Measurements from ENCODE around the gene MYO1C.

MYO1C gene

GRCh38 chr17:1492249-1493206, at the start of gene MYO1C:
Gene MYO1C (minus strand): TSS chr17:1492686. CDS start chr17:1492487, 199 bp downstream.
- no peak for DNase-seq (ENCODE audit: low spot score)
- peaks cover 8% of the 10 kb centered on the region for H3K4me1 ChIP-seq (ENCODE audit: insufficient read depth, poor library complexity, severe bottlenecking)

GRCh38 chr17:1541367-1541904, 49.0 kb upstream of the MYO1C start:
- no peak for TF ChIP-seq CTCF (IDR thresholded peaks at IDR 0.05; ENCODE audit: poor library complexity, severe bottlenecking)

More at GRCh38 chr17:1492249-1493206, at the start of gene MYO1C:
- H3K27me3 ChIP-seq (ENCODE audit: insufficient read depth, poor library complexity, severe bottlenecking): no peaks in the 10 kb centered on the region
- no peaks in the 10 kb centered on the region for H3K9me3 ChIP-seq (ENCODE audit: severe bottlenecking)
- no peaks in the 10 kb centered on the region for H3K36me3 ChIP-seq (ENCODE audit: low read depth)
- H3K27ac ChIP-seq (ENCODE audit: poor library complexity, severe bottlenecking): peak within 1 kb of the TSS; percentile 93
- TF ChIP-seq CTCF (IDR thresholded peaks at IDR 0.05; ENCODE audit: poor library complexity, severe bottlenecking): no peak
- no peak for ATAC-seq (ENCODE audit: low read depth)
- H3K4me3 ChIP-seq (ENCODE audit: severe bottlenecking): peak within 1 kb of the TSS; percentile 86

GRCh38 chr17:1539811-1540210, 47.3 kb upstream of the MYO1C start:
- TF ChIP-seq CTCF (IDR thresholded peaks at IDR 0.05; ENCODE audit: poor library complexity, severe bottlenecking): no peak
- Histone ChIP-seq H3K4me3 (ENCODE audit: severe bottlenecking) (no peak overlapping the region), H3K9me3 (ENCODE audit: severe bottlenecking) (no peaks in the 10 kb centered on the region), H3K27me3 (ENCODE audit: insufficient read depth, poor library complexity, severe bottlenecking) (no peaks in the 10 kb centered on the region), H3K27ac (ENCODE audit: poor library complexity, severe bottlenecking) (no peak overlapping the region), H3K36me3 (ENCODE audit: low read depth) (peaks cover 65% of the 10 kb centered on the region), H3K4me1 (ENCODE audit: insufficient read depth, poor library complexity, severe bottlenecking) (no peaks in the 10 kb centered on the region)
- DNase-seq (ENCODE audit: low spot score) (no peak), ATAC-seq (ENCODE audit: low read depth) (no peak)

More at GRCh38 chr17:1541367-1541904, 49.0 kb upstream of the MYO1C start:
- H3K27ac ChIP-seq (ENCODE audit: poor library complexity, severe bottlenecking): no peak overlapping the region
- H3K9me3 ChIP-seq (ENCODE audit: severe bottlenecking): no peaks in the 10 kb centered on the region
- no peaks in the 10 kb centered on the region for H3K4me1 ChIP-seq (ENCODE audit: insufficient read depth, poor library complexity, severe bottlenecking)
- H3K4me3 ChIP-seq (ENCODE audit: severe bottlenecking): no peak overlapping the region
- ATAC-seq (ENCODE audit: low read depth) (no peak), DNase-seq (ENCODE audit: low spot score) (no peak)
- no peaks in the 10 kb centered on the region for H3K27me3 ChIP-seq (ENCODE audit: insufficient read depth, poor library complexity, severe bottlenecking)
- H3K36me3 ChIP-seq (ENCODE audit: low read depth): peaks cover 63% of the 10 kb centered on the region

GRCh38 chr17:1535737-1536136, 43.3 kb upstream of the MYO1C start:
- H3K27ac ChIP-seq (ENCODE audit: poor library complexity, severe bottlenecking): no peak overlapping the region
- no peaks in the 10 kb centered on the region for H3K27me3 ChIP-seq (ENCODE audit: insufficient read depth, poor library complexity, severe bottlenecking)
- no peak overlapping the region for H3K4me3 ChIP-seq (ENCODE audit: severe bottlenecking)
- no peak for ATAC-seq (ENCODE audit: low read depth)
- peaks cover 68% of the 10 kb centered on the region for H3K36me3 ChIP-seq (ENCODE audit: low read depth)
- no peaks in the 10 kb centered on the region for H3K9me3 ChIP-seq (ENCODE audit: severe bottlenecking)
- TF ChIP-seq CTCF (IDR thresholded peaks at IDR 0.05; ENCODE audit: poor library complexity, severe bottlenecking): no peak
- H3K4me1 ChIP-seq (ENCODE audit: insufficient read depth, poor library complexity, severe bottlenecking): no peaks in the 10 kb centered on the region
- no peak for DNase-seq (ENCODE audit: low spot score)

All from RWPE2 (cell line).